GM12892 (cell line): ENCODE measurements around the gene FCN3.

Experiments
- DNase-seq: peaks from one replicate; pipeline ENCODE4 v3.0.0; 2011; ENCODE audit not compliant: insufficient read length
- FAIRE-seq: peaks from 2 replicates; lab custom pipeline; 2011; peaks lifted over from hg19 to GRCh38; lab: Jason Lieb, UNC
- POLR2A ChIP-seq: IDR thresholded peaks from 2 replicates; pipeline ENCODE4 v1.6.1; 2011; ENCODE audit warnings: low read depth, low read length, control low read depth
- POLR2AphosphoS5 ChIP-seq: IDR thresholded peaks from 2 replicates; pipeline ENCODE4 v1.6.1; 2011; ENCODE audit warnings: low read depth, low read length, control low read depth
- TAF1 ChIP-seq: IDR thresholded peaks from 2 replicates; pipeline ENCODE4 v1.6.1; 2011; ENCODE audit warnings: low read depth, mild to moderate bottlenecking, control low read depth, low read length, borderline replicate concordance

The FCN3 gene

DNA sequence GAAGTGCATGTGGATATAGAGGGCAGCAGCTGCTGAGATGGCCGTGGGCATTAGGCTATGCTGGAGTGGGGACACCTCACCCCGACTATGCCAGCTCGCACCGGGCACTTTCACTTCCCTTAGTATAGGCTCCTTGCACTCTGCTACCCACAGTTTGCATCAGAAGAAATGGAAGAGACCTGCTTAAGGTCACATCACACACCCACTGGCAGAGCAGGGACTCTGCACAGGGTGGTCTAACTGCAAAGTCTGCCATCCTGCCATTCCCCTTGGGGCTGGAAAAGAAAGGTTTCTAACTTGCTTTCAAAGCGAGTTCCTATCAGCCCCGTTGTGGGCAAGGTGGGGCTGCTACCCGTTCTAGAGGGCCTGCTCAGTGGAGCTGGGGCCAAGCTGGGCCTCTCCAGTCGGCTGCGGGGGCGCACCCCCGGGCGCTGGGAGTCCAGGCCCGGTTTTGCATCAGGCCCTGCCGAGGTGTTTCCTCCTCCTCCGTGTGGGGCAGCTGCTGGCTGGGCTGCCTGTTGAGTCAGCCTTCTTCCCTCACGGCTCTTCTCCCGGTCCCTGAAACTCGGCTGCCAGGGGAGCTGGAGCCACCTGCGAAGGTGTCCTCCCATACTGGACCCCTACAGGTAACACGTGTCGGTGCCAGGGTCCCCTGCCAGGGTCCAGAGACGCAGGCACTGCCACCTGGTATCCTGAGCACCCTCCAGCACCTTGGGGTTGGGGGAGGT lies 32.9 kb downstream of the FCN3 start, which contains the start of gene SYTL1:
TSS of gene SYTL1 (plus strand) at position 498 of the 728 bp plus-strand sequence. CDS start 3,313 bp downstream, outside the sequence.
- DNase-seq, result peak; percentile 84
- TF ChIP-seq POLR2AphosphoS5 (no peak), POLR2A (no peak), TAF1 (no peak)
- peak; percentile 73 for FAIRE-seq

GRCh38 chr1:27339213-27339612 lies 35.4 kb downstream of the FCN3 start:
- no peak for DNase-seq
- FAIRE-seq, result no peak
- TF ChIP-seq POLR2A, result no peak
- no peak for TF ChIP-seq TAF1
- TF ChIP-seq POLR2AphosphoS5, result no peak

DNA sequence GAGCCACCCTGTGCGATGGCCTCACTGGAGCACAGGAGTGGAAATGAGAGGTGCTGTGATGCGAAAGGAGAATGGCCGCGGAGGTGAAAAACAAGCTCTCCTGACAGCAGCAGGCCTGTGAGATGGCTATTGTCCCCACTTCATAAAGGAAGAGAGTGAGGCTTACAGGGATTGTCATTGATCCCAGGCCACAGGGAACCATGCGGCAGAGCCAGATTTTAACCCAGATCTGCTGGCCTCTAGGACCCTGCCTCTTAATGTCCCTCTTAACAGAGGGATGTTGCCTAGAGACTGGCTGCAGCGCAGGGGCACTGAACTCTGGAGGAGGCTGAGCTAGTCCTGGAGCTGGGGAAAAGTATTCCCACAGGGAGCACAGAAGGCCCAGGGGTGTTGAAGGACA lies 35.9 kb downstream of the FCN3 start:
- TF ChIP-seq TAF1 (no peak), POLR2A (no peak), POLR2AphosphoS5 (no peak)
- DNase-seq (no peak), FAIRE-seq (no peak)

- DNase-seq, result no peak
- no peak for FAIRE-seq
- TF ChIP-seq POLR2AphosphoS5 (0 out of 2 replicates have a peak, but pooled peaks have one; percentile 18), POLR2A (no peak)
These were observed 37.9 kb downstream of the FCN3 start for GRCh38 chr1:27336756-27337155.

DNA sequence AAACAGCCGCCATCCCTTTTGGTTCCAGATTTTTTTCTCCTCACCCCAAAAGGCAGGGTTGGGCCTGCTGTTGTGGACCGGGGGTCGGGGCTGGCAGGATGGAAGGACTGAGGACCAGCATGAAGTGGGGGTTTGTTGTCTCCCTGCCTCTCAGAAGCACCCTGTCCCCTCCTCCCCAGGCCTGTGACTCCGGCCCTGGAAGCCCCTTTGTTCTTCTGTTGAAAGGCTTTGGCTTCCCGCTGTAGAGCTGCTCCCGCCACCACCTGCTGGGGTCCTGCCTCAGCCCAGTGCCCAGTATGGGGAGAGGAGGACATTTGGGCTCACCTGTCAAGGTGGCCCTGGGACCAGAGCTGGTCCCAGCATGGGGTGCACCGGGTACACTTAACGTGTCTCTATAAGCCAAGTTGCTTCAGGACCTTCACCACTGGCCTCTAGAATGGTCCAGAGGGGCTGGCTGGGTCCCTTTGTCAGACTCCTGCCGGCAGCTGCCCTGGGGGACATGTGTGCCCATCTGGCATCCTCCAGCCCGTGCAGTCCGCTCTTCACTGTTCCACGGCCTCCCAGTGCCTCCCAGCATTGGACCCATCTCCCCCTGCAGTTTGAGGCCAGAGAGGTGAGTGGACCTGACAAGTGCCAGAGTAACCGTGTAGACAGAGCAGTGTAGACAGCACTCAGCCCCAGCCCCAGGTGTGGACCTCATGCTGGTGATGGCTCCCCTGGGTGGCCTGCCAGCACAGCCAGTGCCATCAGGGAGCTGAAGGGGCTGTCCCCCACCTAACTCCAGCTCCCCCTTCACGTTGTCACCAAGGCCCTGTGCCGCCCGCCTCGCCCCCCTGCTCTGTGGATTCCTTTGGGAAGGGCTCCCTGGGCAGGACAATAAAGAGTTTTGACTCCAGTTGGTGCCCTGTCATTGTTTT lies 38.9 kb downstream of the FCN3 start:
- no peak for FAIRE-seq
- no peak for TF ChIP-seq POLR2AphosphoS5
- TF ChIP-seq POLR2A, result no peak
- DNase-seq, result no peak

GRCh38 chr1:27333717-27334279 lies 40.8 kb downstream of the FCN3 start:
- TF ChIP-seq POLR2A, result no peak
- TF ChIP-seq POLR2AphosphoS5, result no peak; the same call in 1 of the 2 replicates
- TF ChIP-seq TAF1, result no peak
- FAIRE-seq (no peak), DNase-seq (no peak)

DNA sequence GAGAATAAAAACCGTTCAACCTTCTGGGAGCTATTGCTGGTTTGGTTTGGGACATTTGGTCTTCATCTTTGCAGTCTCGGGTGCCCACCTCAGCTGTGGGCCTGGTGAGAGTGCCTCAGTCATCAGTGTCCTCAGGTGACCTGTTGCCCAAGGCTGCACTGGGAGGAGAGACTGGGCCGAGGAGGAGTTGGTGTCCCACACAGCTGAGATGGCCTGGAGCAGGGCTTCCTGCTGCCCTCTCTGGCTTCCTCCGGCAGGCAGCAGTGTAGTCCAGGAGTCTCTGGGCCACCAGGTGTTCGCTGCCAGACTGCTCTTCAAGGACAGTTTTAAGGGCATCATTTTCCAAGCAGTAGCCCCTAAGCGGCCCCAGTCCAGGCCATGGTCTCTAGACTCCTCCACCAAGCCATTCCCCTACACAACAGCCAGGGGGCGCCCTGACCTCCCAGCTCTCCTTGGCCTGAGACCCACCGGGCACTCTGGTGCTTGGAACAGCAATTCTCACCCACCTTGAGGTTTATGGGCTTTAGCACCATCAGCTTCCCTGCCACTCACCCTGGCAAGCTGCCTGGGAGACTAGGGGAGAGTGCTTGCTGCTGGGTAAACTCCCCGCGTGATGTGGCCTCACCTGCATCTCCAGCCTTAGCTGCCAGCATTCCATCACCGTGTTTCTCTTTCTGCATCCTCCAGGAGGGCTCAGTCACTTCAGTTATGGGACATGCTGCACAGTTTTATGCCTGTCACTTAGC lies 41.9 kb downstream of the FCN3 start:
- FAIRE-seq (no peak), DNase-seq (peak; percentile 77)
- TF ChIP-seq TAF1, result no peak
- TF ChIP-seq POLR2AphosphoS5, result no peak

GRCh38 chr1:27331922-27332321 lies 42.7 kb downstream of the FCN3 start:
- DNase-seq, result no peak
- no peak for FAIRE-seq
- TF ChIP-seq TAF1, result no peak
- no peak for TF ChIP-seq POLR2A
- no peak for TF ChIP-seq POLR2AphosphoS5

- DNase-seq (no peak), FAIRE-seq (no peak)
- no peak for TF ChIP-seq TAF1
- no peak for TF ChIP-seq POLR2AphosphoS5
- TF ChIP-seq POLR2A, result no peak
These were observed 43.2 kb downstream of the FCN3 start for GRCh38 chr1:27331426-27331825.

DNA sequence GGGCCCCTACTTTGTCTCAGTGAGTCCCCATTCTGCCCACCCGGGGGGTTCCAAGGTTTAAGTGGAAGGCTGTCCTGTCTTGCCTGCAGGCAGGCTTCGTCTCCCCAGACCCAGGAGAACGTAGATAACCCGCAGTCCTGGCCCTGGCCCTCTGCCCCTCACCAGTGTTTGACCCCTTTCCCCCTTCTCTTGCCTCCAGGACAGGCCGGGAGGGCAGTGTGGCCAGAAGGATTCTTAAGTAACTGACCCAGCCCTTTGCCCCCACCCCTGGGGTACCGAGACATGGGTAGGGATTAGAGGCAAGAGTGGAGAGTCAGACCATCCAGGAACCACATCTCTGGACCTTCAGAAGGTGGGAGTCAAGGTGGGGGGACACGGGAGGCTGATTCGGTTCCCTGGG lies 43.8 kb downstream of the FCN3 start:
- no peak for FAIRE-seq
- DNase-seq, result no peak
- TF ChIP-seq POLR2A, result 0 out of 2 replicates have a peak, but pooled peaks have one; percentile 12
- no peak for TF ChIP-seq POLR2AphosphoS5

- FAIRE-seq, result no peak
These were observed 46.7 kb downstream of the FCN3 start for GRCh38 chr1:27327964-27328363.

More at GRCh38 chr1:27327964-27328363, 46.7 kb downstream of the FCN3 start:
- DNase-seq, result no peak
- no peak for TF ChIP-seq POLR2A
- TF ChIP-seq POLR2AphosphoS5, result no peak
- no peak for TF ChIP-seq TAF1
